GM19468 (cell line): Measurements from ENCODE around the gene SDE2.
"Not testable (repeated sequence)": the region's sequence is repeated elsewhere in the genome, so short reads cannot be mapped to it uniquely, and the experiment has no call there.

ENCODE experiments used
- ATAC-seq: cut with Tn5 transposase; IDR thresholded peaks from one replicate; pipeline ENCODE4 v1.9.1; 2021; ENCODE audit warnings: mild to moderate bottlenecking, moderate library complexity, moderate number of reproducible peaks; ENCODE audit not compliant: unreplicated experiment; ENCODE audit errors: extremely low read depth

SDE2 gene

GRCh38 chr1:225980005-225980836 lies 18.9 kb downstream of the SDE2 start:
- ATAC-seq: no peak

GRCh38 chr1:225979421-225979820 lies 19.7 kb downstream of the SDE2 start:
- ATAC-seq: no peak

DNA sequence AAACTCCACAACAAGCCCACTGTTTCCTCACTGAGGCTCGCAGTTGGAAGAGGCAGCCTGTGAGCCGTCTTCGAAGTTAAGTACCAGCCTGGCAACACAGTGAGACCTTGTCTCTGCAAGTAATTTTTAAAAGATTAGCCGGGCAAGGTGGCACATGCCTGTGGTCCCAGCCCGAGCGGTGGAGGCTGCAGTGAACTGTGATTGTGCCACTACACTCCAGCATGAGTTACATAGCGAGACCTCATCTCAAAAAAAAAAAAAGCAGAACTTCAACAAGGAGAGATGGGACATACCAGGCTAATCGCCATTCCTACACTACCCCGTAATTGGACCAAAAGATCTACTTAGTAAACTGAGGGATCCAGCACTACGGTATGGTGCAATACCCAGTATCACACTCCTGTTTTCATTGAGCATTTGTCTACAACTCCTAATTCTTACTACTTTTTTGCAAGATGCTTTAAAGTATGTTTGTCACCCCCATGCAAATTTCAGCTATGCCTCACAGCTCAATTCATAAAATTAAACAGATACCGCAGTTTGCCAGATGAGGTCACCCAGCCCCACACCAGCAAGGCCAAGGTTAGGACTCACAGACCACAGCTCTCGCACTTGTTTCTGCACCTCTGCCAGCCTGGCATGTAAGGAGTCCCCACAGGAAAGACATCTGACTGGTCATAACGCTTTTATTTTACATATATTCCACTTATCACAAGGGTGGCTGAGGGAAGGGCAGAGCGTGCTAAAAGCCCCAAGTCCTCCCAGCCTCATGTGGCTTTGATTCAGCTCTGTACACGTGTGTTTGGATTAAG lies 21.0 kb downstream of the SDE2 start:
- peak; percentile 57 for ATAC-seq

- ATAC-seq: not testable (repeated sequence)
These were observed 24.0 kb downstream of the SDE2 start for GRCh38 chr1:225975146-225975545.

- ATAC-seq: no peak
These were observed 24.7 kb downstream of the SDE2 start for GRCh38 chr1:225974454-225974853.

GRCh38 chr1:225973158-225973557 lies 26.0 kb downstream of the SDE2 start:
- no peak for ATAC-seq

- ATAC-seq: no peak
These were observed 26.6 kb downstream of the SDE2 start for GRCh38 chr1:225972344-225973152.

DNA sequence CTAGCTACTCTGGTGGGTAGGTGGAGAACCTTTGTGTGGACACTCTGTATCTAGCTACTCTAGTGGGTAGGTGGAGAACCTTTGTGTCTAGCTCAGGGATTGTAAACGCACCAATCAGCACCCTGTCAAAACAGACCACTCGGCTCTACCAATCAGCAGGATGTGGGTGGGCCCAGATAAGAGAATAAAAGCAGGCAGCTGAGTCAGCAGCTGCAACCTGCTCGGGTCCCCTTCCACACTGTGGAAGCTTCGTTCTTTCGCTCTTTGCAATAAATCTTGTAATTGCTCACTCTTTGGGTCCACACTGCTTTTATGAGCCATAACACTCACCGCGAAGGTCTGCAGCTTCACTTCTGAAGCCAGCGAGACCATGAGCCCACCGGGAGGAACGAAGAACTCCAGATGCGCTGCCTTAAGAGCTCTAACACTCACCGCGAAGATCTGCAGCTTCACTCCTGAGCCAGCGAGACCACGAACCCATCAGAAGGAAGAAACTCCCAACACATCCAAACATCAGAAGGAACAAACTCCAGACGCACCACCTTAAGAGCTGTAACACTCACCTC lies 28.5 kb downstream of the SDE2 start:
- ATAC-seq: not testable (repeated sequence)

- ATAC-seq: not testable (repeated sequence)
These were observed 29.4 kb downstream of the SDE2 start for GRCh38 chr1:225969751-225970150.

DNA sequence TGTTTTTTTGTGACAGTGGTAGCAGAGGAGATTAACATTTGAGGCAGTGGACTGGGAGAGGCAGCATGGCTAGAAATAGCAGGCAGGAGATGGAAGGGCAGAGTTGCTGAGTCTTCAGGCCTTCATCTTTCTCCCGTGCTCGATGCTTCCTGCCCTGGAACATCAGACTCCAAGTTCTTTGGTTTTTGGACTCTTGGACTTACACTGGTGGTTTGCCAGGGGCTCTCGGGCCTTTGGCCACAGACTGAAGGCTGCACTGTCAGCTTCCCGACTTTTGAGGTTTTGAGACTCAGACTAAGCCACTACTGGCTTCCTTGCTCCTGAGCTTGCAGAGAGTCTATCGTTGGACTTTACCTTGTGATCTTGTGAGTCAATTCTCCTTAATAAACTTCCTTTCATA lies 33.9 kb downstream of the SDE2 start:
- ATAC-seq: no peak

DNA sequence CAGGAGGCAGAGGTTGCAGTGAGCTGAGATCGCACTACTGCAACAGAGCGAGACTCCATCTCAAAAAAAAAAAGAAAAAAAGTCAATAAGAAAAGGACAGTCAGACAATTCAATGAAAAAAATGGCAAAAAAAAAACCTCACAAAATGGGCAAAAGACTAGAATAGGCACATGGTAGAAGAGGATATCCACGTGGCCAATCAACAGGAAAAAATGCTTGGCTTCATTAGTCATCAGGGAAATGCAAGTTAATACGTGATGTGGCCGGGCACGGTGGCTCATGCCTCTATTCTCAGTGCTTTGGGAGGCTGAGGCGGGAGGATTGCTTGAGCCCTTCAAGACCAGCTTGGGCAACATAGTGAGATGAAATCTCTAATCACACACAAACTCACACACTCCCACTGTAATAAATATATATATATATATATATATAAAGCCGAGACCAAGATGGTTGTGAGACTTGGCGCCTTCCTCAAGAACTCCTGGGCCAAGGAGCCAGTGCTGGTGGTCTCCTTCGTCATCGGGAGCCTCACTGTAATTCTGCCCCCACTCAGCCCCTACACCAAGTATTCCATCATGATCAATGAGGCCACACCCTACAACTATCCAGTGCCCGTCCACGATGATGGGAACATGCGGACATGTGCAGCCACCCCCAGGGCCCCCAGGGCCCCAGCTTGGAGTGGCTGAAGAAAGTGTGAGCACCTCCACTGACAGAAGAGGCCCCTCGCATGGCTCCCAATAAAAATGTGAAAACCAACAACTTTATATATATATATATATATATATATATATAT lies 35.2 kb downstream of the SDE2 start:
- ATAC-seq: no peak

DNA sequence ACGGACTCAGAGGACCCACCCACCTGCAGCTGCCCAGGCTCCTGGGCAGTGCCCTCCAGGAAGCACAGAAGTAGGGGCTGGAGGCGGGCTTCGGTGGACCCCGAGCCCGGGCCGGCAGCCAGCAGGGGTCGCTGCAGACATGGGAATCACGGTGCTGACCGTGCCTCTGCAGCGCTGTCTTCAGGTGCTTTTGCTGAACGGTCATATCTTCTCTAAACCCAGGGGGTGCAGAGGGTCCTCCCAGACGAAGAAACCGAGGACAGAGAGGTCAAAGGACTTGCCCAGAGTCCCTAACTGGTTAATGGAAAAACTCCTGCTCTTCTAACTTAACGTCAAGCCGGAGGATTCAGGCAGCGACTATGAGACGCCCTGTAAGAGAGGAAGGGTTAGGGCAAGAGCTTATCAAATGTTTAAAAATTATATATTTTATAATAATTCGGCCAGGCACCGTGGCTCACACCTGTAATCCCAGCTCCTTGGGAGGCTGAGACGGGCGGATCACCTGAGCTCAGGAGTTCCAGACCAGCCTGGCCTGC lies 36.6 kb downstream of the SDE2 start:
- ATAC-seq: peak; percentile 39

GRCh38 chr1:225961659-225962439 lies 37.3 kb downstream of the SDE2 start:
- ATAC-seq: no peak

DNA sequence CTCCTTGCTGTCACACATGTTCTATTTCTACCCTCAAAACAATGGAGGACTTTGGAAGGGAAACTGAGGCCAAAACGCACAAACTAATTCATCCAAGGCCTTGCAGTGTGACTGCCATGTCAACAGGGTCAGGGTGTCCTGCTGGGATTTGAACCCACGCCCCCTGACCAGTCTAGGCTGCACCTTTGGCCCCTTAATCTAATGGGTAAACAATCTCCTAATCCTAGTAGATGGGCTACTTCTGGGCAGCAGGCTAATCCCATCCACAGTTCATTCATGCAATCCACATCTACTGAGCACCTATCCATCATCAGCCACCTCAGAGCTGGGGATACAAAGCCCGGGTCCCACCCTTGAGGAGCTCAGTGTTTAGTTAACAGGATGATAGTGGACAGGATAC lies 41.1 kb downstream of the SDE2 start:
- ATAC-seq: no peak

GRCh38 chr1:225954753-225955152 lies 44.4 kb downstream of the SDE2 start:
- ATAC-seq: no peak

- no peak for ATAC-seq
These were observed 45.8 kb downstream of the SDE2 start for GRCh38 chr1:225953315-225953714.

GRCh38 chr1:225950905-225951497 lies 48.1 kb downstream of the SDE2 start:
- ATAC-seq: no peak

DNA sequence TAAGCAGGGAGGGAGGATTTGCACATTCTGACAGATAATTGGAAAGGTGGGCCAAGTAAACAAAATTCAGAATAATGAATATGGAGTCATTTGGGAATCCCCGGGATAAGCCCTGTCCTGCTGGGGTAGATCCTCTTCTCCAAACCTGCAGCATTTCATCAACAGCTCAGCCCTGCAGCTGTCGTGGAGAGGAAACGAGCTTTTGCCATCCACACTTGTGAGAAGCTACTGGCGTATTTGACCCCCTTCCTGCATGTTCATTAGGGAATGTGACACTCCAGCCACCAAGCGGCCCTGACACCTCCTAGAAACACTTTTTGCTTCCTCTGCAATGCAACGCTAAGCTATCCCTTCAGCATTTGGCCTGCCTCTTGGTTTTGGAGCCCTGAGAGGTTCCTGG lies 50.1 kb downstream of the SDE2 start:
- ATAC-seq: no peak
